SK-N-SH treated with all-trans-retinoic acid at 6 μM for 48 hours (cell line): ENCODE data around the gene PTPRD.

Source experiments
- ARNTL ChIP-seq: fragments of 450-650 bp; formaldehyde crosslinking; IDR thresholded peaks from 2 replicates; pipeline ENCODE4 v1.5.0; 2020; ENCODE audit warnings: low read depth, mild to moderate bottlenecking, moderate library complexity, borderline replicate concordance
- CREB5 ChIP-seq: fragments of 250-450 bp; sonication (Bioruptor Pico); IDR thresholded peaks from 2 replicates; pipeline ENCODE4 v1.5.1; 2020; ENCODE audit warnings: low read depth, mild to moderate bottlenecking, moderate library complexity
- CSDC2 ChIP-seq: fragments of 250-450 bp; sonication (Bioruptor Pico); IDR thresholded peaks from 2 replicates; pipeline ENCODE4 v1.5.0; 2020; ENCODE audit warnings: mild to moderate bottlenecking, moderate library complexity
- CSRNP3 ChIP-seq: fragments of 250-450 bp; sonication (Bioruptor Pico); IDR thresholded peaks from 2 replicates; pipeline ENCODE4 v1.5.1; 2021; ENCODE audit warnings: mild to moderate bottlenecking, moderate library complexity
- PATZ1 ChIP-seq: fragments of 250-450 bp; sonication (Bioruptor Pico); IDR thresholded peaks from 2 replicates; pipeline ENCODE4 v1.8.0; 2020; ENCODE audit warnings: mild to moderate bottlenecking, moderate library complexity, borderline replicate concordance
- SNAI2 ChIP-seq: fragments of 250-450 bp; sonication (Bioruptor Pico); IDR thresholded peaks from 2 replicates; pipeline ENCODE4 v1.5.0; 2020; ENCODE audit warnings: mild to moderate bottlenecking, moderate library complexity
- ZNF70 ChIP-seq: fragments of 450-650 bp; formaldehyde crosslinking; IDR thresholded peaks from 2 replicates; pipeline ENCODE4 v1.5.0; 2020; ENCODE audit warnings: mild to moderate bottlenecking, moderate library complexity

GRCh38 chr9:8772302-8772701 lies 1840.5 kb downstream of the PTPRD start:
- no peak for TF ChIP-seq ARNTL (CRISPR knock-in tag)
- TF ChIP-seq CREB5 = no peak
- TF ChIP-seq CSRNP3 = no peak
- no peak for TF ChIP-seq ZNF70 (CRISPR knock-in tag)
- no peak for TF ChIP-seq PATZ1 (CRISPR knock-in tag)
- TF ChIP-seq CSDC2 = no peak
- no peak for TF ChIP-seq SNAI2 (CRISPR knock-in tag)
